OCI-LY3 (cell line): ENCODE results near the gene PRIMA1.

Experiments used
- H2AFZ ChIP-seq: fragments of 200-600, 300-600 bp; shearing (Covaris generic); 2 replicates; pipeline ENCODE4 v1.6.0; 2014; ENCODE audit warnings: antibody characterized with exemption, low read depth, low read length
- H3K27ac ChIP-seq: fragments of 200-600, 300-600 bp; sonication (generic); 2 replicates; pipeline ENCODE4 v1.5.1; 2014; ENCODE audit warnings: mild to moderate bottlenecking, low read length, moderate library complexity, mixed read lengths
- H3K27me3 ChIP-seq: fragments of 200-600, 300-600 bp; sonication (generic); 2 replicates; pipeline ENCODE4 v1.6.1; 2014; ENCODE audit warnings: low read depth, low read length, mixed read lengths
- H3K36me3 ChIP-seq: fragments of 200-600, 300-600 bp; sonication (generic); replicated peaks from 2 replicates; pipeline ENCODE3; 2014; ENCODE audit warnings: low read depth, low read length, mixed read lengths
- H3K4me1 ChIP-seq: fragments of 300-600, 200-600 bp; sonication (generic); 2 replicates; pipeline ENCODE4 v1.6.1; 2014; ENCODE audit warnings: low read length, mixed read lengths
- H3K4me2 ChIP-seq: fragments of 200-600, 300-600 bp; sonication (generic); 2 replicates; pipeline ENCODE4 v1.6.1; 2014; ENCODE audit warnings: low read length, mixed read lengths
- H3K4me3 ChIP-seq: fragments of 300-600, 200-600 bp; sonication (generic); 2 replicates; pipeline ENCODE4 v1.5.1; 2014; ENCODE audit warnings: antibody characterized with exemption, mild to moderate bottlenecking, low read length, moderate library complexity
- H3K79me2 ChIP-seq: fragments of 300-600, 200-600 bp; shearing (Covaris generic); 2 replicates; pipeline ENCODE4 v1.6.1; 2014; ENCODE audit warnings: mild to moderate bottlenecking, low read length, mixed read lengths
- H3K9ac ChIP-seq: fragments of 300-600, 200-600 bp; shearing (Covaris generic); 2 replicates; pipeline ENCODE4 v1.6.0; 2014; ENCODE audit warnings: mild to moderate bottlenecking, low read length, moderate library complexity
- H3K9me3 ChIP-seq: fragments of 200-600, 300-600 bp; shearing (Covaris generic); 2 replicates; pipeline ENCODE4 v1.6.1; 2014; ENCODE audit warnings: low read length, mixed read lengths; ENCODE audit not compliant: insufficient read depth
- H4K20me1 ChIP-seq: fragments of 200-600, 300-600 bp; sonication (generic); 2 replicates; pipeline ENCODE4 v1.6.1; 2016; ENCODE audit warnings: low read length, mixed read lengths; ENCODE audit not compliant: insufficient read depth
- EZH2phosphoT487 ChIP-seq: fragments of 200-600 bp; shearing (Covaris generic); IDR thresholded peaks from 2 replicates; pipeline ENCODE4 v1.6.1; 2018; ENCODE audit warnings: antibody characterized with exemption, mixed run types, low read depth
- TF ChIP-seq, protein P1 (sequence below): fragments of 200-600, 300-600 bp; sonication (generic); IDR thresholded peaks from 2 replicates; pipeline ENCODE4 v1.5.1; 2014; ENCODE audit warnings: antibody characterized with exemption, low read length, low read depth

PRIMA1 gene

DNA sequence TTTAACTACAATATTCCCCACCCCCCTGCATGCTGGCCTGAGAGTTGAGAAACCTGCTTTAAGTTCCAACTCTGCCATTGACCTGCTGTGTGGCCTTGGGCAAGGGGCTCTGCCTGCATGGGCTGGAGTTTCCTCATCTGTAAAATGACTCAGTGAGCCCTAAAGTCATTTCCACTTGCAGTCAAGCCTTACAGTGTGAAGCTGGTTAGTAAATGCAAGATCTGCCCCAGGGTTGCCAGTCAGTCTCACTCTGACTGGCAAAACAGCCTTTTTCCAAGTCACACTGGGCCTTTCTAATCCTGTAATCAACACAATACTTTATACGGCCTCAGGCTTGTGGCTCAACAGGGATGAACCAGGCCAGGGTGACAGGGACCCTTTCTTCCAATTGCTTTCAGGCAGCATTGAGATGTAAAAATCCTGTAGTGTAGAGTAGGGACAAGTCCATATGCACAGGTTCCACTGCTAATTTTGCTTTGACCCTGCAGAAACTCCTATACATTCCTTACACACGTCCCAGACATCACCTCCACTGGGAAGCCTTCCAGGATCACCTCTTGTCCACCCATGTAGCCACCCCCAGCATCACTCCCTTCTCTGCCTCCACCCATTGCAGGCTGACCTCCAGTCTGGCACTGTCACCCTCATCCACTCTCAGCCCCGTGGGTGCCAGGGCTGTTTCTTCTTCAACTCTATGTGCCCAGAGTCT lies 42.6 kb upstream of the PRIMA1 start:
- no peak overlapping the region for H2AFZ ChIP-seq
- H3K4me3 ChIP-seq, result no peak overlapping the region
- H3K79me2 ChIP-seq, result no peaks in the 10 kb centered on the region
- no peak overlapping the region for H3K9ac ChIP-seq
- H4K20me1 ChIP-seq, result no peaks in the 10 kb centered on the region
- no peak for TF ChIP-seq EZH2phosphoT487
- TF ChIP-seq, protein P1, sequence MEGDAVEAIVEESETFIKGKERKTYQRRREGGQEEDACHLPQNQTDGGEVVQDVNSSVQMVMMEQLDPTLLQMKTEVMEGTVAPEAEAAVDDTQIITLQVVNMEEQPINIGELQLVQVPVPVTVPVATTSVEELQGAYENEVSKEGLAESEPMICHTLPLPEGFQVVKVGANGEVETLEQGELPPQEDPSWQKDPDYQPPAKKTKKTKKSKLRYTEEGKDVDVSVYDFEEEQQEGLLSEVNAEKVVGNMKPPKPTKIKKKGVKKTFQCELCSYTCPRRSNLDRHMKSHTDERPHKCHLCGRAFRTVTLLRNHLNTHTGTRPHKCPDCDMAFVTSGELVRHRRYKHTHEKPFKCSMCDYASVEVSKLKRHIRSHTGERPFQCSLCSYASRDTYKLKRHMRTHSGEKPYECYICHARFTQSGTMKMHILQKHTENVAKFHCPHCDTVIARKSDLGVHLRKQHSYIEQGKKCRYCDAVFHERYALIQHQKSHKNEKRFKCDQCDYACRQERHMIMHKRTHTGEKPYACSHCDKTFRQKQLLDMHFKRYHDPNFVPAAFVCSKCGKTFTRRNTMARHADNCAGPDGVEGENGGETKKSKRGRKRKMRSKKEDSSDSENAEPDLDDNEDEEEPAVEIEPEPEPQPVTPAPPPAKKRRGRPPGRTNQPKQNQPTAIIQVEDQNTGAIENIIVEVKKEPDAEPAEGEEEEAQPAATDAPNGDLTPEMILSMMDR, result no peak
- no peak overlapping the region for H3K27ac ChIP-seq
- H3K9me3 ChIP-seq, result no peaks in the 10 kb centered on the region
- H3K36me3 ChIP-seq, result no peaks in the 10 kb centered on the region
- H3K4me1 ChIP-seq, result no peaks in the 10 kb centered on the region
- no peak overlapping the region for H3K4me2 ChIP-seq
- H3K27me3 ChIP-seq, result peaks cover 17% of the 10 kb centered on the region

DNA sequence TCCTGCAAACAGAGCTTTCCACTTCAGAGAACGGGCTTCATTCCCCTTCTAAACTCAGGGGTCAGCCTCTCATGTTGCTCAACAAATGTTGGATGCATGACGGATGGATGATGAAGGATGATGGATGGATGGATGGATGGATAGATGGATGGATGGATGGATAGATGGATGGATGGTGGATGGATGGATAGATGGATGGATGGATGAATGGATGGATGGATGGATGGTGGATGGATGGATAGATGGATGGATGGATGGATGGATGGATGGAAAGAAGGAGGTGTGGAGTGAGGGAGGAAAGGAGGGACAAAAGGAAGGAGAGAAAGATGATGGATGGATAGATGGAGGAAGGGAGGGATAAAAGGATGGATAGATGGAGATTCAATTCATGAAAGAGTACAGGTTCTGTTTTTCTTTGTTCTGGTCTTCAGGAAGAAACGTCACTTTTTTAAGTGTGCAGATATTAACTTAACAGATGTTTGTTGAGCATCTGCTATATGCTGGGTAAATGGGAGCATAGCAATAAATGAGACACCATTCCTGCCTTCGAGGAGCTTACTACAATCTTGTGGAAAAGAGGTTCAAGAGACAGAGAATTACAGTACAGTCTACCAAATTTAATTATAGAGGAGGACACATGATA lies 41.7 kb upstream of the PRIMA1 start:
- H3K36me3 ChIP-seq, result no peaks in the 10 kb centered on the region
- TF ChIP-seq, protein P1, result no peak
- H3K4me2 ChIP-seq, result no peak overlapping the region
- no peaks in the 10 kb centered on the region for H4K20me1 ChIP-seq
- no peak overlapping the region for H3K27ac ChIP-seq
- H3K4me3 ChIP-seq, result no peak overlapping the region
- no peak overlapping the region for H3K9ac ChIP-seq
- H3K79me2 ChIP-seq, result no peaks in the 10 kb centered on the region
- no peaks in the 10 kb centered on the region for H3K4me1 ChIP-seq
- H3K27me3 ChIP-seq, result peaks cover 16% of the 10 kb centered on the region
- no peak overlapping the region for H2AFZ ChIP-seq
- no peaks in the 10 kb centered on the region for H3K9me3 ChIP-seq

DNA sequence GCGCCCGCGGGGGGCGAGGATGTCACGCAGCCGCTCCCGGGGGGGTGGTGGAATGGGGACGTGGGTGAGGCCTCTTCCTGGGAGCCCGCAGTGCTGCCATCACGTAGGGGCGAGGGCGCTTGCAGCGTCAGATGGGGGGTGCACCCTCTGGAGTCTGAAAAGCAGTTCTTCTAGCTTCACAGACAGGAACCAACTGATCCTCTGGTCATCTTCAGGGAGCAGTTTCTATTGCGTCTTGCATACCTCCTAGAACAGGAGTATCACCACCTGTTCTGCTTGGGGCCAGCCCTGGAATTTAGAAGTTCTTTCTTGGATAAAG lies 36.9 kb upstream of the PRIMA1 start:
- Histone ChIP-seq H3K4me3 (no peak overlapping the region), H3K27ac (no peak overlapping the region), H3K27me3 (peaks cover 12% of the 10 kb centered on the region), H2AFZ (no peak overlapping the region), H3K79me2 (no peaks in the 10 kb centered on the region), H3K36me3 (no peaks in the 10 kb centered on the region), H3K4me2 (no peak overlapping the region), H3K4me1 (no peaks in the 10 kb centered on the region), H4K20me1 (no peaks in the 10 kb centered on the region), H3K9me3 (no peaks in the 10 kb centered on the region), H3K9ac (no peak overlapping the region)
- TF ChIP-seq EZH2phosphoT487, result no peak
- TF ChIP-seq, protein P1, result no peak

DNA sequence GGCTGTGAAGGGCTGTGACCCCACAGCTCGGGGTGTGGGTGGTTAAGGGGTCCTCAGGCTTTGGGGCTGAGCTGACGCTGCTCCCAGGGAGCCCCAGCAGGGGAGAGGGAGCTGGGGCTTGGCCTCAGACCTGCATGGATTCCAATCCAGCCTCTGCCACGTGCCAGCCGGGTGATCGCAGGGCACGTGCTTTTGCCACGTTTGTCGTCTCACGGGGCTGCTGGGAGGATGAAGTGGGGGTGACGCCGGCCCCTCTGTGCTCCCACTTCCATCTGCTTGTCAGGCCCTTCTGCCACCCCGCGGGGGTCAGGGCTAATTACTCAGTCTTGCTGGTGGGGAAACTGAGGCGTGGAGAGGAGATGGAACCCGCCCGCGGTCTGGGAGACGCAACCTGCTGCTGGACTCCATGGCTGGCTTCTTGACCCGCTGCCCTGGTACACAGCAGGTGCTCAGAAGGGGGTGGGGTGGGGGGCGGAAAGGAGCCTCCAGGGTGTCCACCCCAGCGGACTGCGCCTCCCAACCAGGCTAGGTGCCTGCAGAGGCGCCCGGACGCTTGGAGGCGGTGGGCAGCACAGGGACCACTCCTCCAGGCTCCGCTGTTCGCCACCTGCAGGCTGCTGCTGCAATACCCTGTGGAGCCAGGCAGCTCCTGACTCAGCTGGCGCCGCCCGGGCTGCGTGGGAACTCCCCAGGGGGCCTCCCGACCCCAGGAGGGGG lies 36.4 kb upstream of the PRIMA1 start:
- Histone ChIP-seq H4K20me1 (no peaks in the 10 kb centered on the region), H3K27me3 (peaks cover 9% of the 10 kb centered on the region; the same call in 1 of the 2 replicates), H3K4me1 (no peaks in the 10 kb centered on the region), H3K9ac (no peak overlapping the region), H3K4me3 (no peak overlapping the region), H3K79me2 (no peaks in the 10 kb centered on the region), H3K9me3 (no peaks in the 10 kb centered on the region), H3K36me3 (no peaks in the 10 kb centered on the region), H3K4me2 (no peak overlapping the region), H2AFZ (no peak overlapping the region), H3K27ac (no peak overlapping the region)
- TF ChIP-seq EZH2phosphoT487, result no peak
- TF ChIP-seq, protein P1, result no peak
